ES-I3 (cell line): ENCODE results near the gene IRF2.

Experiments
- H3K36me3 ChIP-seq: 2 replicates; pipeline ENCODE4 v1.6.1; 2013; ENCODE audit warnings: mild to moderate bottlenecking, low read length, control low read depth, moderate library complexity; ENCODE audit not compliant: insufficient read depth
- H3K4me1 ChIP-seq: 2 replicates; pipeline ENCODE4 v1.6.1; 2013; ENCODE audit warnings: mild to moderate bottlenecking, control low read depth, low read length; ENCODE audit not compliant: insufficient read depth
- H3K9ac ChIP-seq: 2 replicates; pipeline ENCODE4 v1.6.1; 2013; ENCODE audit warnings: low read depth, mild to moderate bottlenecking, low read length, moderate library complexity
- H3K9me3 ChIP-seq: 2 replicates; pipeline ENCODE4 v1.6.1; 2013; ENCODE audit warnings: mild to moderate bottlenecking, low read length, moderate library complexity; ENCODE audit not compliant: control insufficient read depth, insufficient read depth

The IRF2 gene

GRCh38 chr4:184397516-184398163 is 76.7 kb downstream of the IRF2 start:
- H3K36me3 ChIP-seq = peaks cover 4% of the 10 kb centered on the region; the same call in 1 of the 2 replicates
- no peaks in the 10 kb centered on the region for H3K9me3 ChIP-seq
- no peak overlapping the region for H3K9ac ChIP-seq
- peaks cover 17% of the 10 kb centered on the region for H3K4me1 ChIP-seq

- Histone ChIP-seq H3K9me3 (no peaks in the 10 kb centered on the region), H3K9ac (no peak overlapping the region), H3K36me3 (peaks cover 4% of the 10 kb centered on the region; the same call in 1 of the 2 replicates), H3K4me1 (peaks cover 11% of the 10 kb centered on the region)
Observed at GRCh38 chr4:184396570-184397515, 77.5 kb downstream of the IRF2 start.

GRCh38 chr4:184395971-184396391 is 78.4 kb downstream of the IRF2 start:
- H3K9ac ChIP-seq = no peak overlapping the region
- H3K4me1 ChIP-seq = peaks cover 2% of the 10 kb centered on the region
- peaks cover 4% of the 10 kb centered on the region; the same call in 1 of the 2 replicates for H3K36me3 ChIP-seq
- no peaks in the 10 kb centered on the region for H3K9me3 ChIP-seq

GRCh38 chr4:184395451-184395917 is 78.9 kb downstream of the IRF2 start:
- Histone ChIP-seq H3K36me3 (peaks cover 4% of the 10 kb centered on the region; the same call in 1 of the 2 replicates), H3K9me3 (no peaks in the 10 kb centered on the region), H3K4me1 (peaks cover 4% of the 10 kb centered on the region), H3K9ac (no peak overlapping the region)

GRCh38 chr4:184392748-184393559 is 81.4 kb downstream of the IRF2 start:
- Histone ChIP-seq H3K9ac (no peak overlapping the region), H3K9me3 (no peaks in the 10 kb centered on the region), H3K4me1 (peaks cover 16% of the 10 kb centered on the region), H3K36me3 (peaks cover 4% of the 10 kb centered on the region)

GRCh38 chr4:184392316-184392715 is 82.0 kb downstream of the IRF2 start:
- Histone ChIP-seq H3K9ac (no peak overlapping the region), H3K9me3 (no peaks in the 10 kb centered on the region), H3K36me3 (no peaks in the 10 kb centered on the region; the same call in none of the 2 replicates), H3K4me1 (peaks cover 19% of the 10 kb centered on the region)

GRCh38 chr4:184389978-184390900 is 84.1 kb downstream of the IRF2 start:
- Histone ChIP-seq H3K4me1 (peaks cover 37% of the 10 kb centered on the region), H3K9ac (no peak overlapping the region), H3K9me3 (no peaks in the 10 kb centered on the region), H3K36me3 (no peaks in the 10 kb centered on the region; the same call in 1 of the 2 replicates)

- Histone ChIP-seq H3K9me3 (no peaks in the 10 kb centered on the region), H3K9ac (no peak overlapping the region), H3K4me1 (peaks cover 58% of the 10 kb centered on the region), H3K36me3 (no peaks in the 10 kb centered on the region; the same call in 1 of the 2 replicates)
Observed at GRCh38 chr4:184388106-184388505, 86.2 kb downstream of the IRF2 start.

GRCh38 chr4:184387351-184387750 is 87.0 kb downstream of the IRF2 start:
- Histone ChIP-seq H3K9ac (no peak overlapping the region), H3K9me3 (no peaks in the 10 kb centered on the region), H3K4me1 (peaks cover 66% of the 10 kb centered on the region), H3K36me3 (no peaks in the 10 kb centered on the region; the same call in 1 of the 2 replicates)

- Histone ChIP-seq H3K9me3 (no peaks in the 10 kb centered on the region), H3K36me3 (no peaks in the 10 kb centered on the region; the same call in 1 of the 2 replicates), H3K9ac (no peak overlapping the region), H3K4me1 (peaks cover 70% of the 10 kb centered on the region)
Observed at GRCh38 chr4:184386271-184386781, 88.0 kb downstream of the IRF2 start.

- no peaks in the 10 kb centered on the region for H3K9me3 ChIP-seq
- H3K9ac ChIP-seq = no peak overlapping the region
- no peaks in the 10 kb centered on the region; the same call in 1 of the 2 replicates for H3K36me3 ChIP-seq
- H3K4me1 ChIP-seq = peaks cover 68% of the 10 kb centered on the region
Observed at GRCh38 chr4:184385705-184386141, 88.6 kb downstream of the IRF2 start.

GRCh38 chr4:184384810-184385557 is 89.4 kb downstream of the IRF2 start:
- Histone ChIP-seq H3K4me1 (peaks cover 61% of the 10 kb centered on the region), H3K9me3 (no peaks in the 10 kb centered on the region), H3K36me3 (no peaks in the 10 kb centered on the region; the same call in 1 of the 2 replicates), H3K9ac (no peak overlapping the region)
